ENCODE measurements around the gene ASB11.
"Not testable (repeated sequence)": the region's sequence is repeated elsewhere in the genome, so short reads cannot be mapped to it uniquely, and the experiment has no call there.

ASB11 gene

DNA sequence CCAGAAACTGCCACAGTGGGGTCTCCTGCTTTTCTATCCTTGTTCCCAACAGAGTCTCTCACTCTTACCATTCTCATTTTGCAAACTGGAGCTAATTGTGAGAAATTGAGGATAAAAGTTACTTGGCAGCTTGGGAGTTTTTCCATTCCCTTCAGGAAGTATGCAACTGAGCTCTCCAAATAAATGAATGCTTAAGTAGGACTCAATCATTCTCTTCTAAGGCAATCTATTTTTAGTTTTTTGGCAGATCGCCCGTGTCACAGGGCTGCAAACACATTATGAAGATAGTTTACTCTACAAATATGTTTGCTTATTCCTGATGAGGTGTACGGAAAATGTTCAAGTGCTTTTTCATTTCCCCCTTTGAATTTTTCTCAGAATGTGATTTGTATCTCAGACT, 5.3 kb downstream of the ASB11 start:
- H3K4me3 Mint-ChIP-seq, result no peak overlapping the region
- H3K27me3 Mint-ChIP-seq (ENCODE audit: low read depth, poor library complexity), result peaks cover 12% of the 10 kb centered on the region
- H3K4me1 Mint-ChIP-seq, result no peaks in the 10 kb centered on the region
- H3K9me3 Mint-ChIP-seq, result peaks cover 4% of the 10 kb centered on the region
- DNase-seq, result no peak
- no peaks in the 10 kb centered on the region for H3K36me3 Mint-ChIP-seq (ENCODE audit: low read depth)
- no peak overlapping the region for H3K27ac Mint-ChIP-seq
- TF ChIP-seq, protein P1, sequence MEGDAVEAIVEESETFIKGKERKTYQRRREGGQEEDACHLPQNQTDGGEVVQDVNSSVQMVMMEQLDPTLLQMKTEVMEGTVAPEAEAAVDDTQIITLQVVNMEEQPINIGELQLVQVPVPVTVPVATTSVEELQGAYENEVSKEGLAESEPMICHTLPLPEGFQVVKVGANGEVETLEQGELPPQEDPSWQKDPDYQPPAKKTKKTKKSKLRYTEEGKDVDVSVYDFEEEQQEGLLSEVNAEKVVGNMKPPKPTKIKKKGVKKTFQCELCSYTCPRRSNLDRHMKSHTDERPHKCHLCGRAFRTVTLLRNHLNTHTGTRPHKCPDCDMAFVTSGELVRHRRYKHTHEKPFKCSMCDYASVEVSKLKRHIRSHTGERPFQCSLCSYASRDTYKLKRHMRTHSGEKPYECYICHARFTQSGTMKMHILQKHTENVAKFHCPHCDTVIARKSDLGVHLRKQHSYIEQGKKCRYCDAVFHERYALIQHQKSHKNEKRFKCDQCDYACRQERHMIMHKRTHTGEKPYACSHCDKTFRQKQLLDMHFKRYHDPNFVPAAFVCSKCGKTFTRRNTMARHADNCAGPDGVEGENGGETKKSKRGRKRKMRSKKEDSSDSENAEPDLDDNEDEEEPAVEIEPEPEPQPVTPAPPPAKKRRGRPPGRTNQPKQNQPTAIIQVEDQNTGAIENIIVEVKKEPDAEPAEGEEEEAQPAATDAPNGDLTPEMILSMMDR (IDR thresholded peaks at IDR 0.05), result no peak

GRCh38 chrX:15305899-15306298, 9.5 kb downstream of the ASB11 start:
- H3K9me3 Mint-ChIP-seq, H3K4me3 Mint-ChIP-seq: not testable (repeated sequence)

GRCh38 chrX:15301924-15302323, 13.5 kb downstream of the ASB11 start:
- H3K4me3 Mint-ChIP-seq, result no peak overlapping the region
- TF ChIP-seq, protein P1 (IDR thresholded peaks at IDR 0.05), result no peak
- DNase-seq, result no peak
- no peaks in the 10 kb centered on the region for H3K36me3 Mint-ChIP-seq (ENCODE audit: low read depth)
- H3K27ac Mint-ChIP-seq, result no peak overlapping the region
- H3K27me3 Mint-ChIP-seq (ENCODE audit: low read depth, poor library complexity), result peaks cover 5% of the 10 kb centered on the region
- no peaks in the 10 kb centered on the region for H3K4me1 Mint-ChIP-seq
- H3K9me3 Mint-ChIP-seq, result no peaks in the 10 kb centered on the region

More at GRCh38 chrX:15305899-15306298, 9.5 kb downstream of the ASB11 start:
- not testable (repeated sequence) for H3K36me3 Mint-ChIP-seq (ENCODE audit: low read depth); H3K4me1 Mint-ChIP-seq; H3K27ac Mint-ChIP-seq; DNase-seq
- H3K27me3 Mint-ChIP-seq (ENCODE audit: low read depth, poor library complexity), result peaks cover 14% of the 10 kb centered on the region

- TF ChIP-seq, protein P1 (IDR thresholded peaks at IDR 0.05), result peak; percentile 48
- no peak for DNase-seq
- no peak overlapping the region for H3K27ac Mint-ChIP-seq
- H3K4me1 Mint-ChIP-seq, result no peaks in the 10 kb centered on the region
- no peak overlapping the region for H3K4me3 Mint-ChIP-seq
- H3K36me3 Mint-ChIP-seq (ENCODE audit: low read depth), result no peaks in the 10 kb centered on the region
- H3K9me3 Mint-ChIP-seq, result peaks cover 4% of the 10 kb centered on the region
- H3K27me3 Mint-ChIP-seq (ENCODE audit: low read depth, poor library complexity), result peaks cover 5% of the 10 kb centered on the region
These were observed 15.2 kb downstream of the ASB11 start for GRCh38 chrX:15299941-15300851.

GRCh38 chrX:15298780-15299179, 16.7 kb downstream of the ASB11 start:
- no peak overlapping the region for H3K4me3 Mint-ChIP-seq
- peaks cover 5% of the 10 kb centered on the region for H3K27me3 Mint-ChIP-seq (ENCODE audit: low read depth, poor library complexity)
- TF ChIP-seq, protein P1 (IDR thresholded peaks at IDR 0.05), result no peak
- H3K27ac Mint-ChIP-seq, result no peak overlapping the region
- no peaks in the 10 kb centered on the region for H3K4me1 Mint-ChIP-seq
- peaks cover 4% of the 10 kb centered on the region for H3K9me3 Mint-ChIP-seq
- no peak for DNase-seq
- H3K36me3 Mint-ChIP-seq (ENCODE audit: low read depth), result no peaks in the 10 kb centered on the region

- no peak overlapping the region for H3K4me3 Mint-ChIP-seq
- peak overlapping the region; percentile 8 for H3K27ac Mint-ChIP-seq
- H3K4me1 Mint-ChIP-seq, result no peaks in the 10 kb centered on the region
- no peak for DNase-seq
- peaks cover 7% of the 10 kb centered on the region for H3K9me3 Mint-ChIP-seq
- TF ChIP-seq, protein P1 (IDR thresholded peaks at IDR 0.05), result no peak
- no peaks in the 10 kb centered on the region for H3K36me3 Mint-ChIP-seq (ENCODE audit: low read depth)
- peaks cover 5% of the 10 kb centered on the region for H3K27me3 Mint-ChIP-seq (ENCODE audit: low read depth, poor library complexity)
These were observed 17.2 kb downstream of the ASB11 start for GRCh38 chrX:15298201-15298600.

Data from nephron progenitor cell (in vitro differentiated cells).